Keratinocyte (primary cell): ENCODE measurements around the gene KIF13A. TPM values are rescaled to one million over a fixed set of nuclear protein-coding genes. Genes with fewer than 3 reads are reported as not detected.

Source experiments
- DNase-seq: peaks from one replicate; pipeline ENCODE4 v3.0.0-alpha.2; 2011; ENCODE audit warnings: low read depth, missing footprints, low spot score
- FAIRE-seq: peaks from 2 replicates; lab custom pipeline; 2011; peaks lifted over from hg19 to GRCh38; lab: Jason Lieb, UNC
- H2AFZ ChIP-seq: 2 replicates; pipeline ENCODE4 v1.6.0; 2012; ENCODE audit warnings: low read length, control low read depth, inconsistent platforms; ENCODE audit not compliant: control insufficient read depth
- H3K27ac ChIP-seq: 2 replicates; pipeline ENCODE4 v1.5.1; 2011; ENCODE audit warnings: low read length; ENCODE audit not compliant: control insufficient read depth, insufficient read depth
- H3K27me3 ChIP-seq: 3 replicates; pipeline ENCODE4 v1.6.0; 2011; ENCODE audit warnings: low read length; ENCODE audit not compliant: control insufficient read depth, insufficient read depth; ENCODE audit errors: extremely low read depth
- H3K36me3 ChIP-seq, 2 experiments: 2 replicates in 1 of 2; 3 replicates in 1 of 2; pipeline ENCODE4 v1.5.1; 2011; ENCODE audit warnings: low read length in 2 of 2, mild to moderate bottlenecking in 1 of 2; ENCODE audit not compliant: control insufficient read depth in 2 of 2, insufficient read depth in 2 of 2; ENCODE audit errors: extremely low read depth in 1 of 2
- H3K4me1 ChIP-seq: 3 replicates; pipeline ENCODE4 v1.5.1; 2011; ENCODE audit warnings: low read length; ENCODE audit not compliant: control insufficient read depth, insufficient read depth; ENCODE audit errors: extremely low read depth
- H3K4me2 ChIP-seq: 3 replicates; pipeline ENCODE4 v1.6.0; 2011; ENCODE audit warnings: low read depth, low read length; ENCODE audit not compliant: control insufficient read depth, insufficient read depth; ENCODE audit errors: extremely low read depth
- H3K4me3 ChIP-seq, 3 experiments: fragments of 200-600 bp in 1 of 3; sonication (generic) in 1 of 3; 2 replicates in 2 of 3; 3 replicates in 1 of 3; pipeline ENCODE4 v1.5.1; 2011 to 2016; ENCODE audit warnings: low read length in 3 of 3, mild to moderate bottlenecking in 3 of 3, control low read depth in 2 of 3, inconsistent platforms in 1 of 3, low read depth in 1 of 3, mixed read lengths in 1 of 3, mixed run types in 1 of 3, moderate library complexity in 1 of 3; ENCODE audit not compliant: control insufficient read depth in 2 of 3, insufficient read depth in 2 of 3; ENCODE audit errors: extremely low read depth in 1 of 3
- H3K79me2 ChIP-seq: 2 replicates; pipeline ENCODE4 v1.6.0; 2012; ENCODE audit warnings: low read length; ENCODE audit not compliant: control insufficient read depth, insufficient read depth
- H3K9ac ChIP-seq: 3 replicates; pipeline ENCODE4 v1.6.0; 2011; ENCODE audit warnings: low read length; ENCODE audit not compliant: control insufficient read depth, insufficient read depth; ENCODE audit errors: extremely low read depth
- H3K9me1 ChIP-seq: 3 replicates; pipeline ENCODE4 v1.6.0; 2011; ENCODE audit warnings: low read length; ENCODE audit not compliant: control insufficient read depth, insufficient read depth; ENCODE audit errors: extremely low read depth
- H3K9me3 ChIP-seq: 2 replicates; pipeline ENCODE4 v1.5.1; 2012; ENCODE audit warnings: low read depth, low read length; ENCODE audit not compliant: control insufficient read depth
- H4K20me1 ChIP-seq: 3 replicates; pipeline ENCODE4 v1.6.0; 2011; ENCODE audit warnings: low read length; ENCODE audit not compliant: control insufficient read depth, insufficient read depth; ENCODE audit errors: extremely low read depth
- CTCF ChIP-seq, 3 experiments: IDR thresholded peaks in 1 of 3; conservative IDR thresholded peaks in 1 of 3; optimal IDR thresholded peaks in 1 of 3; 2 replicates in 2 of 3; 3 replicates in 1 of 3; pipeline versions ENCODE3 to v1.5.1; 2011; ENCODE audit warnings: low read length in 3 of 3, mild to moderate bottlenecking in 3 of 3, moderate library complexity in 2 of 3, control low read depth in 1 of 3, inconsistent platforms in 1 of 3; ENCODE audit not compliant: insufficient read depth in 2 of 3; ENCODE audit errors: extremely low read depth in 1 of 3
- EZH2 ChIP-seq: IDR thresholded peaks from one replicate; pipeline ENCODE4 v1.6.1; 2012; ENCODE audit warnings: inconsistent platforms, mild to moderate bottlenecking, low read length, moderate library complexity
- dilution Hi-C: fragments of 300-500 bp; cut with MboI; formaldehyde crosslinking; loops from one replicate; pipeline ENCODE4 v1.7.0; 2020; ENCODE audit warnings: low sequenced_read_pairs; ENCODE audit not compliant: extremely low pct_ligation_motif_present
- polyA plus RNA-seq, 5 experiments: library from polyadenylated mRNA; depleted of rRNA in 3 of 5; stranded (reverse) in 3 of 5; stranded (forward) in 1 of 5; unstranded in 1 of 5; fragments of >200 nt; gene quantifications; 1 replicate in 1 of 5; 2 replicates in 3 of 5; 3 replicates in 1 of 5; pipeline versions ENCODE4 v1.2.1 to v1.2.3, GENCODE V29; 2011 to 2012; ENCODE audit warnings: missing spikeins in 2 of 5, low read depth in 1 of 5, low replicate concordance in 1 of 5

KIF13A gene
- polyA plus RNA-seq, 1 donor (not counting 4 experiments of a cell fraction or from before 2014, with no cell fraction given) = 96.2 TPM

GRCh38 chr6:17842934-17843821, 144.3 kb downstream of the KIF13A start:
- Histone ChIP-seq H3K36me3 (peaks cover 8 to 28% of the 10 kb centered on the region in 2 experiments), H2AFZ (no peak overlapping the region), H3K27ac (no peak overlapping the region), H3K9ac (no peak overlapping the region), H3K4me3 (no peak overlapping the region), H3K4me2 (no peak overlapping the region), H3K79me2 (no peaks in the 10 kb centered on the region), H3K9me3 (no peaks in the 10 kb centered on the region), H3K4me1 (no peaks in the 10 kb centered on the region), H3K9me1 (no peaks in the 10 kb centered on the region), H3K27me3 (no peaks in the 10 kb centered on the region), H4K20me1 (no peaks in the 10 kb centered on the region)
- TF ChIP-seq EZH2 (no peak), CTCF (optimal IDR thresholded peaks at IDR 0.05 in 1 of 3, IDR thresholded peaks at IDR 0.05 in 1 of 3, conservative IDR thresholded peaks at IDR 0.05 in 1 of 3; ENCODE audit: extremely low read depth in 1 of 3, insufficient read depth in 2 of 3, low read length in 3 of 3) (no peak)
- dilution Hi-C loops = no loop called here
- DNase-seq = no peak
- no peak for FAIRE-seq

- no peak for TF ChIP-seq EZH2
- TF ChIP-seq CTCF (optimal IDR thresholded peaks at IDR 0.05 in 1 of 3, IDR thresholded peaks at IDR 0.05 in 1 of 3, conservative IDR thresholded peaks at IDR 0.05 in 1 of 3; ENCODE audit: extremely low read depth in 1 of 3, insufficient read depth in 2 of 3, low read length in 3 of 3) = no peak
- Histone ChIP-seq H3K4me1 (no peaks in the 10 kb centered on the region), H3K9me3 (no peaks in the 10 kb centered on the region), H3K79me2 (no peaks in the 10 kb centered on the region), H4K20me1 (no peaks in the 10 kb centered on the region), H3K4me3 (no peak overlapping the region), H2AFZ (no peak overlapping the region), H3K27ac (no peak overlapping the region), H3K9ac (no peak overlapping the region), H3K9me1 (no peaks in the 10 kb centered on the region), H3K36me3 (peaks cover 10 to 31% of the 10 kb centered on the region in 2 experiments), H3K4me2 (no peak overlapping the region), H3K27me3 (no peaks in the 10 kb centered on the region)
- dilution Hi-C loops = no loop called here
- DNase-seq = no peak
- FAIRE-seq = no peak
Observed at GRCh38 chr6:17842014-17842776, 145.2 kb downstream of the KIF13A start.
